ENCODE results near the gene COL23A1. TPM values are rescaled to one million over a fixed set of nuclear protein-coding genes. Genes with fewer than 3 reads are reported as not detected.
A peak's percentile ranks its signal among the peaks of the same experiment; 100 is the strongest.
"Not testable (repeated sequence)": the region's sequence is repeated elsewhere in the genome, so short reads cannot be mapped to it uniquely, and the experiment has no call there.

Gene COL23A1
- total RNA-seq, 2 experiments from 2014 or later, result 0.11 TPM; not detected in 1

GRCh38 chr5:178487911-178488600, 102.1 kb downstream of the COL23A1 start:
- POLR2A ChIA-PET, result no interaction called here
- ATAC-seq (no peak), DNase-seq (no peak)
- intact Hi-C loops (cut with micrococcal nuclease), result no loop called here
- H3K4me1 Mint-ChIP-seq (ENCODE audit: low read depth), result peaks cover 9% of the 10 kb centered on the region
- CTCF ChIA-PET, result no interaction called here
- H3K27ac Mint-ChIP-seq, result no peak overlapping the region
- peaks cover 3% of the 10 kb centered on the region for H3K9me3 Mint-ChIP-seq
- H3K36me3 Mint-ChIP-seq (ENCODE audit: low read depth), result peaks cover 3% of the 10 kb centered on the region
- TF ChIP-seq, protein P1, sequence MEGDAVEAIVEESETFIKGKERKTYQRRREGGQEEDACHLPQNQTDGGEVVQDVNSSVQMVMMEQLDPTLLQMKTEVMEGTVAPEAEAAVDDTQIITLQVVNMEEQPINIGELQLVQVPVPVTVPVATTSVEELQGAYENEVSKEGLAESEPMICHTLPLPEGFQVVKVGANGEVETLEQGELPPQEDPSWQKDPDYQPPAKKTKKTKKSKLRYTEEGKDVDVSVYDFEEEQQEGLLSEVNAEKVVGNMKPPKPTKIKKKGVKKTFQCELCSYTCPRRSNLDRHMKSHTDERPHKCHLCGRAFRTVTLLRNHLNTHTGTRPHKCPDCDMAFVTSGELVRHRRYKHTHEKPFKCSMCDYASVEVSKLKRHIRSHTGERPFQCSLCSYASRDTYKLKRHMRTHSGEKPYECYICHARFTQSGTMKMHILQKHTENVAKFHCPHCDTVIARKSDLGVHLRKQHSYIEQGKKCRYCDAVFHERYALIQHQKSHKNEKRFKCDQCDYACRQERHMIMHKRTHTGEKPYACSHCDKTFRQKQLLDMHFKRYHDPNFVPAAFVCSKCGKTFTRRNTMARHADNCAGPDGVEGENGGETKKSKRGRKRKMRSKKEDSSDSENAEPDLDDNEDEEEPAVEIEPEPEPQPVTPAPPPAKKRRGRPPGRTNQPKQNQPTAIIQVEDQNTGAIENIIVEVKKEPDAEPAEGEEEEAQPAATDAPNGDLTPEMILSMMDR (IDR thresholded peaks at IDR 0.05), result no peak
- H3K27me3 Mint-ChIP-seq, result peaks cover 1% of the 10 kb centered on the region
- no peak overlapping the region for H3K4me3 Mint-ChIP-seq

DNA sequence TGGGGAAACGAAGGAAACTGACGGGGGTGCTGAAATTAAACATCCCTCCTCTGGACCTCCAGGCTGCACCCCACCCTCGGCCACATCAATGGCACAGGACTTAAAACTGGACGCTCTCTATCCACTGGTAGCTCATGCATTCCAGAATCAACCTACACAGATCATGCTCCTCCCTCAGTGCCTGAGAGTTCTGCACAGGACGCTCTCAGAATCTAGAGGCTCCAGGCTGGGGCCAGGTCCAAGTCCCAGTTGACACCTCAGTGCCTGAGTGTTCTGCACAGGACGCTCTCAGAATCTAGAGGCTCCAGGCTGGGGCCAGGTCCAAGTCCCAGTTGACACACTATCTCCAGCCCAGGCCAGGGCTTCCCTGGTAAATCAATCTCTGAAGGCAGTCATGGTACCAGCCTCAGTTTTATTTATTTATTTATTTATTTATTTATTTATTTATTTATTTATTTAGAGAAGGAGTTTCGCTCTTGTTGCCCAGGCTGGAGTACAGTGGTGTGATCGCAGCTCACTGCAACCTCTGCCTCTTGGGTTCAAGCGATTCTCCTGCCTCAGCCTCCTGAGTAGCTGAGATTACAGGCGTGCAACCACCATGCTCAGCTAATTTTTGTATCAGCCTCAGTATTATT, 103.2 kb downstream of the COL23A1 start:
- ATAC-seq; intact Hi-C loops (cut with micrococcal nuclease); H3K36me3 Mint-ChIP-seq (ENCODE audit: low read depth); H3K4me1 Mint-ChIP-seq (ENCODE audit: low read depth); H3K27ac Mint-ChIP-seq; H3K9me3 Mint-ChIP-seq; H3K27me3 Mint-ChIP-seq; H3K4me3 Mint-ChIP-seq; DNase-seq: not testable (repeated sequence)
- CTCF ChIA-PET, result interaction anchor here (1.0 kb wide), 1 partner anchor 10 kb away, joined by 3 read pairs; no protein-coding TSS in a partner anchor
- POLR2A ChIA-PET, result interaction anchor here (0.7 kb wide), 1 partner anchor 65 kb away, joined by 3 read pairs; no protein-coding TSS in a partner anchor

- Mint-ChIP-seq H3K27me3 (no peaks in the 10 kb centered on the region), H3K27ac (no peak overlapping the region), H3K9me3 (peaks cover 3% of the 10 kb centered on the region), H3K4me1 (ENCODE audit: low read depth) (peaks cover 10% of the 10 kb centered on the region), H3K4me3 (no peak overlapping the region), H3K36me3 (ENCODE audit: low read depth) (peaks cover 3% of the 10 kb centered on the region)
- DNase-seq, result no peak
- TF ChIP-seq, protein P1 (IDR thresholded peaks at IDR 0.05), result no peak
- CTCF ChIA-PET, result interaction anchor here (1.0 kb wide), 1 partner anchor 11 kb away, joined by 3 read pairs; no protein-coding TSS in a partner anchor
- POLR2A ChIA-PET, result no interaction called here
- no peak for ATAC-seq
- intact Hi-C loops (cut with micrococcal nuclease), result no loop called here
These were observed 104.0 kb downstream of the COL23A1 start for GRCh38 chr5:178486239-178486641.

DNA sequence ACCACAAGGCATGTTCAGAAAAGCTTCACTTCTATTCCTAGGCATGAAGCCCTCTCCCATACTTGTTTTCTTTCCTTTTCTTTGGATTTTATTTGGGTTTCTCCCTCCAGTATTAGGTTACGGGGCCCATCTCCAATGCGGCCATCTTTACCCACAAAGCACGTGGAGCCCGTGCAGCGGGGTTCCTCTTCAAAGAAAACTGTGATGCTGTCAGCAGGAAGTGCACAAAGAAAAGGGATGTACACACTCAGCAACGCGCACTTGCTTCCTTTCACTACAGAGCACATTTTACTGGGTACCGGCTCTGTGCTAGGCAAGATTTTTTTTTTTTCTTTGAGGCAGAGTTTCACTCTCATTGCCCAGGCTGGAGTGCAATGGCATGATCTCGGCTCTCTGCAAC, 106.6 kb downstream of the COL23A1 start:
- H3K27me3 Mint-ChIP-seq, result no peaks in the 10 kb centered on the region
- peak overlapping the region; percentile 51 for H3K4me3 Mint-ChIP-seq
- ChIA-PET CTCF (no interaction called here), POLR2A (no interaction called here)
- intact Hi-C loops (cut with micrococcal nuclease), result no loop called here
- DNase-seq, result peak; percentile 81
- peak overlapping the region; percentile 83 for H3K27ac Mint-ChIP-seq
- peaks cover 3% of the 10 kb centered on the region for H3K9me3 Mint-ChIP-seq
- peak; percentile 95 for ATAC-seq
- peaks cover 3% of the 10 kb centered on the region for H3K36me3 Mint-ChIP-seq (ENCODE audit: low read depth)
- peaks cover 10% of the 10 kb centered on the region for H3K4me1 Mint-ChIP-seq (ENCODE audit: low read depth)
- TF ChIP-seq, protein P1 (IDR thresholded peaks at IDR 0.05), result no peak

DNA sequence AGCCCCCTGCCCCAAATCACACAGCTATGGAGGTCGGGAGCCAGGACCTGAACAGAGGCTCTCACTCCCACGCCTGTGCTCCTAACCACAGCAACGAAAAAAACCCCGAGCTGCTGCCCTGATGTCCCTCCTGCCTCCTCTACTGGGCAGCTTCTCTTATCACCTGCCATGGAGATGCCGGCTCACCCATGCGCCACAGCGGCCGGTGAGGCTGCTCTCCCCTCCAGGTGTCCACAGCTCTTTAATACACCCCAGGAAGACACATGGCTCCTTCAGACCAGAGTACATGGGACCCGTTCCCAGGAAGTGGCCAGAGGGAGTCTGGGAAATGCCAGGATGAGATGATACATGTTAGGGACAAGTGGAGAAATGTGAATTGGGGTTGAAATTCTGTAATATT, 110.9 kb downstream of the COL23A1 start:
- ChIA-PET CTCF (no interaction called here), POLR2A (no interaction called here)
- intact Hi-C loops (cut with micrococcal nuclease), result no loop called here
- Mint-ChIP-seq H3K27ac (no peak overlapping the region), H3K4me1 (ENCODE audit: low read depth) (peaks cover 10% of the 10 kb centered on the region), H3K36me3 (ENCODE audit: low read depth) (peaks cover 3% of the 10 kb centered on the region), H3K9me3 (peaks cover 3% of the 10 kb centered on the region), H3K27me3 (no peaks in the 10 kb centered on the region), H3K4me3 (no peak overlapping the region)
- TF ChIP-seq, protein P1 (IDR thresholded peaks at IDR 0.05), result no peak
- ATAC-seq (no peak), DNase-seq (no peak)
